HepG2 (cell line): ENCODE measurements around the gene CAB39. TPM values are rescaled to one million over a fixed set of nuclear protein-coding genes. Genes with fewer than 3 reads are reported as not detected.
A peak's percentile ranks its signal among the peaks of the same experiment; 100 is the strongest.

Source experiments
- AGO2 ChIP-seq: fragments of 200-400 bp; formaldehyde crosslinking; optimal IDR thresholded peaks from 2 replicates; pipeline ENCODE3; 2017; ENCODE audit warnings: mild to moderate bottlenecking, low read depth, low read length, moderate library complexity
- CAMTA2 ChIP-seq: sonication (generic); formaldehyde crosslinking; IDR thresholded peaks from 2 replicates; pipeline ENCODE4 v1.4.0; 2020; ENCODE audit warnings: mild to moderate bottlenecking, missing genetic modification reagents, borderline replicate concordance
- FOXA3 ChIP-seq: IDR thresholded peaks from 2 replicates; pipeline ENCODE4 v1.6.1; 2016; ENCODE audit warnings: missing genetic modification reagents, missing compliant biosample characterization
- HOXA3 ChIP-seq: sonication (generic); formaldehyde crosslinking; IDR thresholded peaks from 2 replicates; pipeline ENCODE4 v1.5.0; 2020; ENCODE audit warnings: missing genetic modification reagents
- KLF13 ChIP-seq: sonication (generic); formaldehyde crosslinking; IDR thresholded peaks from 2 replicates; pipeline ENCODE4 v1.4.0; 2020; ENCODE audit warnings: mild to moderate bottlenecking, missing genetic modification reagents
- MBNL3 ChIP-seq: fragments of 250-450 bp; sonication (Bioruptor Pico); conservative IDR thresholded peaks from 2 replicates; pipeline ENCODE4 v1.8.0; 2022; ENCODE audit warnings: mild to moderate bottlenecking, inconsistent platforms
- RBM39 ChIP-seq: fragments of 200-400 bp; formaldehyde crosslinking; IDR thresholded peaks from one replicate; pipeline ENCODE4 v1.6.1; 2018; ENCODE audit warnings: antibody characterized with exemption, mild to moderate bottlenecking, low read depth, low read length; ENCODE audit not compliant: poor library complexity, severe bottlenecking
- SIN3A ChIP-seq: IDR thresholded peaks from 2 replicates; pipeline ENCODE4 v1.6.1; 2011; ENCODE audit warnings: low read depth, mild to moderate bottlenecking, control low read depth, low read length, borderline replicate concordance
- SMYD3 ChIP-seq: sonication (generic); formaldehyde crosslinking; IDR thresholded peaks from 2 replicates; pipeline ENCODE4 v1.8.1; 2023; ENCODE audit warnings: mild to moderate bottlenecking, missing genetic modification reagents
- TCF12 ChIP-seq, 2 experiments: fragments of 450-650 bp in 1 of 2; sonication (generic) in 1 of 2; formaldehyde crosslinking in 1 of 2; IDR thresholded peaks; 2 replicates each; pipeline versions ENCODE4 v1.6.1 to v1.8.0; 2017 to 2022; ENCODE audit warnings: antibody characterized with exemption in 1 of 2, mild to moderate bottlenecking in 1 of 2, missing genetic modification reagents in 1 of 2, moderate library complexity in 1 of 2
- ZNF232 ChIP-seq: sonication (generic); formaldehyde crosslinking; IDR thresholded peaks from 2 replicates; pipeline ENCODE4 v1.4.0; 2020; ENCODE audit warnings: missing genetic modification reagents, borderline replicate concordance
- polyA plus RNA-seq, 8 experiments: library from polyadenylated mRNA; depleted of rRNA in 3 of 8; stranded (reverse) in 7 of 8; unstranded in 1 of 8; fragments of >200 nt; fragmentation: Illumina TruSeq in 4 of 8; extraction: Trizol in 4 of 8; gene quantifications; 2 replicates each; pipeline versions ENCODE4 v1.2.1 to v1.2.3, GENCODE V29; 2011 to 2016; ENCODE audit warnings: low read depth in 4 of 8, missing spikeins in 1 of 8, mixed read lengths in 1 of 8; ENCODE audit not compliant: insufficient read depth in 1 of 8
- total RNA-seq, 5 experiments: library from RNA; depleted of rRNA; stranded (reverse); fragments of >200 nt; fragmentation: Illumina TruSeq; extraction: Trizol; gene quantifications; 2 replicates each; pipeline ENCODE4 v1.2.3, GENCODE V29; 2016; ENCODE audit warnings: low read depth in 1 of 5
- TF ChIP-seq, protein P1 (sequence below): sonication (generic); formaldehyde crosslinking; IDR thresholded peaks from 2 replicates; pipeline ENCODE4 v1.4.0; 2020; ENCODE audit warnings: missing genetic modification reagents, borderline replicate concordance
- TF ChIP-seq, protein P2 (sequence below): sonication (generic); formaldehyde crosslinking; IDR thresholded peaks from 2 replicates; pipeline ENCODE4 v1.5.0; 2020; ENCODE audit warnings: missing genetic modification reagents
- TF ChIP-seq, protein P3 (sequence below): sonication (generic); formaldehyde crosslinking; IDR thresholded peaks from 2 replicates; pipeline ENCODE4 v1.4.0; 2020; ENCODE audit warnings: missing genetic modification reagents
- TF ChIP-seq, protein P4 (sequence below): sonication (generic); formaldehyde crosslinking; IDR thresholded peaks from 2 replicates; pipeline ENCODE4 v1.5.1; 2020; ENCODE audit warnings: mild to moderate bottlenecking, moderate library complexity, missing genetic modification reagents
- TF ChIP-seq, protein P5 (sequence below): sonication (generic); formaldehyde crosslinking; IDR thresholded peaks from 2 replicates; pipeline ENCODE4 v1.8.1; 2023; ENCODE audit warnings: missing genetic modification reagents, inconsistent platforms, borderline replicate concordance
- TF ChIP-seq, protein P6 (sequence below): sonication (generic); formaldehyde crosslinking; IDR thresholded peaks from 2 replicates; pipeline ENCODE4 v1.8.0; 2022; ENCODE audit warnings: missing genetic modification reagents, mild to moderate bottlenecking, moderate library complexity, borderline replicate concordance

The CAB39 gene
- total and polyA plus RNA-seq, 2 of the 13 experiments (the other 11 are each of a cell fraction or from before 2014, with no cell fraction given) = 19.3 to 45.3 TPM

DNA sequence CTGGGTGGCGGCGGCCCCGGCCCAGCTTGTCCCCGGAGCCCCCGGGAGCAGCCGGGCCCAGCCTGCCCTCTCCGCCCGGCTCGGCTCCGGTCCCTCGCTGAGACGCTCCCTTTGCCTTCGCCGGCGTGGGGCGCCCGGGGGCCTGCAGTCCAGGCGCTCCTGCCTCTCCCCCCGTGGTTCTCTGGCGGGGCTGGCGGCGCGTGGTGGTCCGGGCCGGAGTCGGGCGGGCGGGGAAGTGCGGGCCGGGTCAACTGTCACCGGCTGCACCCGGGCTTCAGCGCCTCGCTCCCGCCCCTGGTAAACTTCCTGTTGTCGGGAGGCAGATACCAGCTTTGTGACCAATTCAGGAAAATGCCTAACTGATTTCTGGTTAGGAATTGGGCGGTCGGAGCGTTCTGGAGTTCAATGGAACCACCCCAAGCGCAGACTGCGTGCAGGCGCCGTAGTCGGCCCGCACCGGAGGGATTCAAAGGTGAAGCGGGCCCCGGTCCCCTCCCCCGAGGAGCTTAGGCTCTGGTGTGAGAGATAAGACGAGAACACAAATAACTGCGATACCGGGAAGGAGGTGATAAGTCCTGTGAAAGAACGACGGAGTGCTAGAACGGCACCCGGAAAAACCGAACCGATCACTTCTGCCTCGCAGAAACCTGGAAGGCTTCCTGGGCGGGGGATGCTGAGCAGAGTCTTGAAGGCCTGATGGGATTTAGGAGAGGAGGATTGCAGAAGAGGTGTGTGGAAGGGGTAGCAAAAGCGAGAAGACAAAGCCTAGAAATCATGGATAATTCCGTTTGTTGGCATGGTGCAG is 891 bp downstream of the CAB39 start (continued):
- TF ChIP-seq, protein P1, sequence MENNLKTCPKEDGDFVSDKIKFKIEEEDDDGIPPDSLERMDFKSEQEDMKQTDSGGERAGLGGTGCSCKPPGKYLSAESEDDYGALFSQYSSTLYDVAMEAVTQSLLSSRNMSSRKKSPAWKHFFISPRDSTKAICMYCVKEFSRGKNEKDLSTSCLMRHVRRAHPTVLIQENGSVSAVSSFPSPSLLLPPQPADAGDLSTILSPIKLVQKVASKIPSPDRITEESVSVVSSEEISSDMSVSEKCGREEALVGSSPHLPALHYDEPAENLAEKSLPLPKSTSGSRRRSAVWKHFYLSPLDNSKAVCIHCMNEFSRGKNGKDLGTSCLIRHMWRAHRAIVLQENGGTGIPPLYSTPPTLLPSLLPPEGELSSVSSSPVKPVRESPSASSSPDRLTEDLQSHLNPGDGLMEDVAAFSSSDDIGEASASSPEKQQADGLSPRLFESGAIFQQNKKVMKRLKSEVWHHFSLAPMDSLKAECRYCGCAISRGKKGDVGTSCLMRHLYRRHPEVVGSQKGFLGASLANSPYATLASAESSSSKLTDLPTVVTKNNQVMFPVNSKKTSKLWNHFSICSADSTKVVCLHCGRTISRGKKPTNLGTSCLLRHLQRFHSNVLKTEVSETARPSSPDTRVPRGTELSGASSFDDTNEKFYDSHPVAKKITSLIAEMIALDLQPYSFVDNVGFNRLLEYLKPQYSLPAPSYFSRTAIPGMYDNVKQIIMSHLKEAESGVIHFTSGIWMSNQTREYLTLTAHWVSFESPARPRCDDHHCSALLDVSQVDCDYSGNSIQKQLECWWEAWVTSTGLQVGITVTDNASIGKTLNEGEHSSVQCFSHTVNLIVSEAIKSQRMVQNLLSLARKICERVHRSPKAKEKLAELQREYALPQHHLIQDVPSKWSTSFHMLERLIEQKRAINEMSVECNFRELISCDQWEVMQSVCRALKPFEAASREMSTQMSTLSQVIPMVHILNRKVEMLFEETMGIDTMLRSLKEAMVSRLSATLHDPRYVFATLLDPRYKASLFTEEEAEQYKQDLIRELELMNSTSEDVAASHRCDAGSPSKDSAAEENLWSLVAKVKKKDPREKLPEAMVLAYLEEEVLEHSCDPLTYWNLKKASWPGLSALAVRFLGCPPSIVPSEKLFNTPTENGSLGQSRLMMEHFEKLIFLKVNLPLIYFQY (CRISPR knock-in tag) = 0 out of 2 replicates have a peak, but pooled peaks have one; percentile 24
- TF ChIP-seq SMYD3 (CRISPR knock-in tag) = no peak
- no peak for TF ChIP-seq HOXA3 (CRISPR knock-in tag)
- TF ChIP-seq AGO2 = peak; percentile 24
- TF ChIP-seq, protein P2, sequence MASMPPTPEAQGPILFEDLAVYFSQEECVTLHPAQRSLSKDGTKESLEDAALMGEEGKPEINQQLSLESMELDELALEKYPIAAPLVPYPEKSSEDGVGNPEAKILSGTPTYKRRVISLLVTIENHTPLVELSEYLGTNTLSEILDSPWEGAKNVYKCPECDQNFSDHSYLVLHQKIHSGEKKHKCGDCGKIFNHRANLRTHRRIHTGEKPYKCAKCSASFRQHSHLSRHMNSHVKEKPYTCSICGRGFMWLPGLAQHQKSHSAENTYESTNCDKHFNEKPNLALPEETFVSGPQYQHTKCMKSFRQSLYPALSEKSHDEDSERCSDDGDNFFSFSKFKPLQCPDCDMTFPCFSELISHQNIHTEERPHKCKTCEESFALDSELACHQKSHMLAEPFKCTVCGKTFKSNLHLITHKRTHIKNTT = no peak; the same call in 1 of the 2 replicates
- TF ChIP-seq, protein P3, sequence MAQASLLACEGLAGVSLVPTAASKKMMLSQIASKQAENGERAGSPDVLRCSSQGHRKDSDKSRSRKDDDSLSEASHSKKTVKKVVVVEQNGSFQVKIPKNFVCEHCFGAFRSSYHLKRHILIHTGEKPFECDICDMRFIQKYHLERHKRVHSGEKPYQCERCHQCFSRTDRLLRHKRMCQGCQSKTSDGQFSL (CRISPR knock-in tag) = no peak
- no peak for TF ChIP-seq CAMTA2 (CRISPR knock-in tag)
- no peak for TF ChIP-seq RBM39
- no peak for TF ChIP-seq FOXA3 (CRISPR knock-in tag)
- TF ChIP-seq, protein P4, sequence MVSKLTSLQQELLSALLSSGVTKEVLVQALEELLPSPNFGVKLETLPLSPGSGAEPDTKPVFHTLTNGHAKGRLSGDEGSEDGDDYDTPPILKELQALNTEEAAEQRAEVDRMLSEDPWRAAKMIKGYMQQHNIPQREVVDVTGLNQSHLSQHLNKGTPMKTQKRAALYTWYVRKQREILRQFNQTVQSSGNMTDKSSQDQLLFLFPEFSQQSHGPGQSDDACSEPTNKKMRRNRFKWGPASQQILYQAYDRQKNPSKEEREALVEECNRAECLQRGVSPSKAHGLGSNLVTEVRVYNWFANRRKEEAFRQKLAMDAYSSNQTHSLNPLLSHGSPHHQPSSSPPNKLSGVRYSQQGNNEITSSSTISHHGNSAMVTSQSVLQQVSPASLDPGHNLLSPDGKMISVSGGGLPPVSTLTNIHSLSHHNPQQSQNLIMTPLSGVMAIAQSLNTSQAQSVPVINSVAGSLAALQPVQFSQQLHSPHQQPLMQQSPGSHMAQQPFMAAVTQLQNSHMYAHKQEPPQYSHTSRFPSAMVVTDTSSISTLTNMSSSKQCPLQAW (CRISPR knock-in tag) = no peak
- TF ChIP-seq, protein P5, sequence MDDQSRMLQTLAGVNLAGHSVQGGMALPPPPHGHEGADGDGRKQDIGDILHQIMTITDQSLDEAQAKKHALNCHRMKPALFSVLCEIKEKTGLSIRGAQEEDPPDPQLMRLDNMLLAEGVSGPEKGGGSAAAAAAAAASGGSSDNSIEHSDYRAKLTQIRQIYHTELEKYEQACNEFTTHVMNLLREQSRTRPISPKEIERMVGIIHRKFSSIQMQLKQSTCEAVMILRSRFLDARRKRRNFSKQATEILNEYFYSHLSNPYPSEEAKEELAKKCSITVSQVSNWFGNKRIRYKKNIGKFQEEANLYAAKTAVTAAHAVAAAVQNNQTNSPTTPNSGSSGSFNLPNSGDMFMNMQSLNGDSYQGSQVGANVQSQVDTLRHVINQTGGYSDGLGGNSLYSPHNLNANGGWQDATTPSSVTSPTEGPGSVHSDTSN (CRISPR knock-in tag) = no peak
- no peak for TF ChIP-seq ZNF232 (CRISPR knock-in tag)
- TF ChIP-seq KLF13 (CRISPR knock-in tag) = 0 out of 2 replicates have a peak, but pooled peaks have one; percentile 25
- no peak for TF ChIP-seq TCF12 (IDR thresholded peaks at IDR 0.05)
- TF ChIP-seq TCF12 (CRISPR knock-in tag; IDR thresholded peaks at IDR 0.05) = no peak; the same call in 1 of the 2 replicates
- TF ChIP-seq SIN3A = no peak
- TF ChIP-seq, protein P6, sequence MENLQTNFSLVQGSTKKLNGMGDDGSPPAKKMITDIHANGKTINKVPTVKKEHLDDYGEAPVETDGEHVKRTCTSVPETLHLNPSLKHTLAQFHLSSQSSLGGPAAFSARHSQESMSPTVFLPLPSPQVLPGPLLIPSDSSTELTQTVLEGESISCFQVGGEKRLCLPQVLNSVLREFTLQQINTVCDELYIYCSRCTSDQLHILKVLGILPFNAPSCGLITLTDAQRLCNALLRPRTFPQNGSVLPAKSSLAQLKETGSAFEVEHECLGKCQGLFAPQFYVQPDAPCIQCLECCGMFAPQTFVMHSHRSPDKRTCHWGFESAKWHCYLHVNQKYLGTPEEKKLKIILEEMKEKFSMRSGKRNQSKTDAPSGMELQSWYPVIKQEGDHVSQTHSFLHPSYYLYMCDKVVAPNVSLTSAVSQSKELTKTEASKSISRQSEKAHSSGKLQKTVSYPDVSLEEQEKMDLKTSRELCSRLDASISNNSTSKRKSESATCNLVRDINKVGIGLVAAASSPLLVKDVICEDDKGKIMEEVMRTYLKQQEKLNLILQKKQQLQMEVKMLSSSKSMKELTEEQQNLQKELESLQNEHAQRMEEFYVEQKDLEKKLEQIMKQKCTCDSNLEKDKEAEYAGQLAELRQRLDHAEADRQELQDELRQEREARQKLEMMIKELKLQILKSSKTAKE (CRISPR knock-in tag) = no peak
- no peak for TF ChIP-seq MBNL3 (CRISPR knock-in tag)
